AG04450 (cell line): Measurements from ENCODE around the gene TMEM250. TPM values are rescaled to one million over a fixed set of nuclear protein-coding genes. Genes with fewer than 3 reads are reported as not detected.

Experiments
- CTCF ChIA-PET: fragments of 300-600, 350-600 bp; formaldehyde crosslinking; extraction: SDS; loops from one replicate; lab custom pipeline; 2022; ENCODE audit warnings: antibody characterized with exemption, inconsistent platforms; lab: Charles Lee
- POLR2A ChIA-PET: fragments of 350-600 bp; formaldehyde crosslinking; extraction: SDS; loops from one replicate; lab custom pipeline; 2021; ENCODE audit warnings: antibody characterized with exemption, inconsistent platforms; lab: Yijun Ruan, JAX
- DNase-seq: peaks from one replicate; pipeline ENCODE4 v3.0.0-alpha.2; 2011; ENCODE audit warnings: low read depth, low spot score
- H3K27ac ChIP-seq: one replicate; pipeline ENCODE4 v1.5.1; 2012; ENCODE audit warnings: low read depth, low read length, control low read depth
- H3K27me3 ChIP-seq: one replicate; pipeline ENCODE4 v1.6.0; 2012; ENCODE audit warnings: low read length; ENCODE audit not compliant: control insufficient read depth, insufficient read depth
- H3K4me3 ChIP-seq: 2 replicates; pipeline ENCODE4 v1.5.1; 2011; ENCODE audit warnings: mild to moderate bottlenecking, low read depth, low read length, control low read depth
- H3K9me3 ChIP-seq: 2 replicates; pipeline ENCODE4 v1.5.1; 2012; ENCODE audit warnings: low read length; ENCODE audit not compliant: control insufficient read depth, insufficient read depth
- CTCF ChIP-seq: IDR thresholded peaks from 2 replicates; pipeline ENCODE4 v1.5.1; 2011; ENCODE audit warnings: low read depth, low read length, control low read depth, inconsistent platforms
- polyA plus RNA-seq: library from polyadenylated mRNA; depleted of rRNA; stranded (reverse); fragments of >200 nt; gene quantifications from 2 replicates; pipeline ENCODE4 v1.2.3, GENCODE V29; 2011

TMEM250 gene
- polyA plus RNA-seq, 1 experiment, result 8.8 TPM

GRCh38 chr9:136117916-136118319, 757 bp downstream of the TMEM250 start:
- no peak for TF ChIP-seq CTCF
- ChIA-PET CTCF (interaction anchor here (1.0 to 1.2 kb wide), 2 partner anchors 28 to 150 kb away, joined by 3 read pairs; no protein-coding TSS in a partner anchor), POLR2A (interaction anchor here (0.7 to 1.4 kb wide), 4 partner anchors 8 to 401 kb away, joined by 3 to 5 read pairs (median 4); no protein-coding TSS in a partner anchor)
- Histone ChIP-seq H3K27me3 (no peaks in the 10 kb centered on the region), H3K4me3 (peak overlapping the region; percentile 67), H3K9me3 (no peaks in the 10 kb centered on the region; the same call in 1 of the 2 replicates), H3K27ac (no peak overlapping the region)
- no peak for DNase-seq

GRCh38 chr9:136117291-136117915, 1.3 kb downstream of the TMEM250 start:
- ChIA-PET CTCF (interaction anchor here (1.0 to 1.2 kb wide), 2 partner anchors 27 to 149 kb away, joined by 3 read pairs; no protein-coding TSS in a partner anchor), POLR2A (interaction anchor here (0.7 to 1.4 kb wide), 4 partner anchors 8 to 401 kb away, joined by 3 to 5 read pairs (median 4); no protein-coding TSS in a partner anchor)
- TF ChIP-seq CTCF, result no peak
- H3K27ac ChIP-seq, result no peak overlapping the region
- peak overlapping the region; percentile 67 for H3K4me3 ChIP-seq
- DNase-seq, result no peak
- H3K9me3 ChIP-seq, result no peaks in the 10 kb centered on the region; the same call in 1 of the 2 replicates
- H3K27me3 ChIP-seq, result no peaks in the 10 kb centered on the region

- H3K27me3 ChIP-seq, result no peaks in the 10 kb centered on the region
- no peaks in the 10 kb centered on the region; the same call in 1 of the 2 replicates for H3K9me3 ChIP-seq
- no peak for TF ChIP-seq CTCF
- no peak overlapping the region for H3K27ac ChIP-seq
- POLR2A ChIA-PET, result no interaction called here
- CTCF ChIA-PET, result no interaction called here
- no peak overlapping the region for H3K4me3 ChIP-seq
- no peak for DNase-seq
Observed at GRCh38 chr9:136116360-136117098, 2.1 kb downstream of the TMEM250 start.

GRCh38 chr9:136115641-136116359, 2.9 kb downstream of the TMEM250 start:
- Histone ChIP-seq H3K4me3 (no peak overlapping the region), H3K27ac (no peak overlapping the region), H3K27me3 (no peaks in the 10 kb centered on the region), H3K9me3 (no peaks in the 10 kb centered on the region; the same call in 1 of the 2 replicates)
- POLR2A ChIA-PET, result no interaction called here
- no peak for TF ChIP-seq CTCF
- no peak for DNase-seq
- CTCF ChIA-PET, result no interaction called here
